IPS-11a (cell line): ENCODE results near the gene CA12.
"Not testable (repeated sequence)": the region's sequence is repeated elsewhere in the genome, so short reads cannot be mapped to it uniquely, and the experiment has no call there.

ENCODE experiments used
- H3K4me3 ChIP-seq: one replicate; pipeline ENCODE4 v1.5.1; 2013; ENCODE audit warnings: low read depth, low read length, control low read depth

Gene CA12

GRCh38 chr15:63339006-63339766 is 42.5 kb downstream of the CA12 start:
- H3K4me3 ChIP-seq: no peak overlapping the region

GRCh38 chr15:63338170-63338569 is 43.5 kb downstream of the CA12 start:
- no peak overlapping the region for H3K4me3 ChIP-seq

- no peak overlapping the region for H3K4me3 ChIP-seq
Measured at GRCh38 chr15:63337046-63337445, 44.6 kb downstream of the CA12 start.

DNA sequence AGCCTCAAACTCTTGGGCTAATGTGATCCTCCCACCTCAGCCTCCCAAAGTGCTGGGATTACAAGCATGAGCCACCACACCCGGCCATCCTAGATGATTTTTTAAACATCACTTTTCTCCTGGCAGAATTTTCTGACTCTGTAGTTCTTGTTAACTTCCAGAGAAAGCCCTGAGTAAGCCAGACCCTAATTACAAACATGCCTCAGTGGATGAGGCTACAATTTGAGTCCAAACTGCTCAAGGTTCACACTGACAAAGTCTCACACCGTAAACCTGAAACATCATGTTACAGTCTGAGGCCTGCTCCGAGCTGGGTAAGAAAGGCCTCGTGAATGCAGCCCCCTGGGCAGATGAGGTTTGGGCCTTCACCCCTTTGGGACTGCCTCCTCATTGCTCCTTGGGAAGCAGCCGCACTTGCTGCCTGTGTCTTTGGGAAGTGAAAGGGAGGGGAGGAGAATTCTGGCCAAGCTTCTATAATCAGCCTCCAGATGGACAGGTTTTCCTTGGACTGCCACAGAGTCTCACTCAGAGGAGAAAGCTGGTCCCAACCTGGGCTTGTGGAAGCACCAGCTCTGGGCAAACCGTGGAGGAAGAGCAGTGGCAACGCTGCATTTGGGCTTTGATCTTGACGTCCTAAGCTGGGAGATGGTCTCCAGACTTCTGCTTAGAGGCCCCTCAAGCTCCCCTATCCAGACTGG is 46.0 kb downstream of the CA12 start:
- H3K4me3 ChIP-seq: no peak overlapping the region

- H3K4me3 ChIP-seq: no peak overlapping the region
Measured at GRCh38 chr15:63334821-63335220, 46.8 kb downstream of the CA12 start.

DNA sequence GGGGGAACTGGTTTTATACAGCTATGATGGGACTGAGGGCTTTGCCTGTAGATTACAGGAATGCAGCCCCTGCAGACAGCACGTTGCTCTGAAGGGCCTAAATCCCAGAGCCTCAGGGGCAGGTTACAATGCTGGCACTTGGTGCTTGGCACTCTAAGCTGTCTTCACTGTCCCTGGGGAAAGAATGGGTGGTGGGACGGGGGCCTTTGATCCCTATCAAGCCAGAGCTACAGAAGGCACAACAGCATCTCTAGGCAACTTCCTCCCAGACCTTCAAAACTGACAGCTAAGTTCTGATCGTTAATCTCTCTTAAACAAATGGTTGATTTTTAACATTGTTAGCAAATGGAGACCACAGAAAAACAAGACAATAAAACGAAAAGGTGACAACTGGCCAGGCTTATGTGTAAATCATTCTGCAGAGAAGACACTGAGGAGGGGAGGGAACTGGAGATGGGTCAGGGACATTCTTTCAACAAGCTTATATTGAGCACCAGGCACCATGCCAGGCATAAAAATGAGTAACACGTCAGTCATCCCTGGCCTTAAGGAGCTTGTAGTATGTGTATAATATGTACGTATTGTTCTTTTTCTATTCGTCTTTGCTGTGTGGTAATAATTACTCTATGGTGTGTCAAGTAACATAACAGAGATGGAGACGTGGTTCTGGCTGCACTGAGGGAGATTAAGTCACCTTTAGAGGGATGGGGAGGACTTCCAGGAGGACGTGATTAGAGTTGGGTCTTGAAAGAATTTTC is 49.1 kb downstream of the CA12 start:
- H3K4me3 ChIP-seq: no peak overlapping the region

- H3K4me3 ChIP-seq: no peak overlapping the region
Measured at GRCh38 chr15:63331456-63331855, 50.2 kb downstream of the CA12 start.

DNA sequence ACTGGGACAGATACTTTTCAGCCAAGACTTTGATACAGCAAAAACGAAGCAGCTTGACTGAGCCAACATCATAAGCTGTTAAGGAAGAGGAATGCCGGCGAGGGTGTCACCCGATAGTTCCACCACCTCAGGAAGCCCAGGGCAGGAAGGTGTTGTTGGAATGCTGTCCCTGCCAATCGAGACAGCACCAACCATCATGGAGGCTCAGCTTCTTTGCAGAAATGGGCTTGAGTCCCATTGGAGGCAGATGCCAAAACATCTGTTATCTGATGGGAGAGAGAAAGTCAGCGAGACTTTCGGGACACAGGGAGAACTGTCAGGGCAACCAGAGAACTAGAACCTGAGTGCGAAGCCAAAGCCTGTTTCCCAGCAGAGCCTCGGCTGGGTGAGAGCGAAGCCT is 50.7 kb downstream of the CA12 start:
- H3K4me3 ChIP-seq: no peak overlapping the region

- H3K4me3 ChIP-seq: no peak overlapping the region
Measured at GRCh38 chr15:63329567-63330350, 51.9 kb downstream of the CA12 start.

DNA sequence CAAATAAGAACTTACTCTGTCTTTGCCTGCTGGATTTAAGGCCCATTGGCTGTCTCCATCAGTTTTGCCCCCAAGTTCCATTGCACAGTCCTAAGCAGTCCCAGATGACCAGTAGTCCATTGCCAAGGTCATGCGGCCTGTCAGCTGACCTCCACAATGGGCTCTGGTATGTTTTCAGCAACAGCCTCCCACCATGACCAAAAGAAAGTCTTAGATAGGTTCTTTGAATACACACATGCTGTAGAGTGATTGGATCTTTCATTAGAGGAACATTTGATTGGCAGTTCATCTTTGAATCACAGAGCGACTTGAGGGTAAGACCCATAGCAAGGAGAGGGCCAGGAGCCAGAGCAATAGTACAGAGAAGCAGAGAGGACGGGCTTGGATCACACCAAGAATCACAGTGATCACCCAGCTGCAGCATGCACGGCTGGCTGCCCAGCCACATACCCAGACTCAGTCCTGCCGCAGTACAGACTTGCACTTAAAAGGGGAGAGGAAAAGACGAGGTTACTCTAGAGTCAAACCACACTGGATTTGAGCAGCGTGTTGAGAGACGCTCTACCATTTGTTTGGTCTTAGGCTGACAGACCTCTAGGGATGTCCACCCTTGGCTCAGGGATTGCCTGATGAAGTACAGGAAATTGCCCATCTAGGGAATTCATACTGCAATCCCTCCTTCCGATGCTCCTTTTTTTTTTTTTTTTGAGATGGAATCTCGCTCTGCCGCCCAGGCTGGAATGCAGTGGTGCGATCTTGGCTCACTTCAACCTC is 53.8 kb downstream of the CA12 start:
- no peak overlapping the region for H3K4me3 ChIP-seq

DNA sequence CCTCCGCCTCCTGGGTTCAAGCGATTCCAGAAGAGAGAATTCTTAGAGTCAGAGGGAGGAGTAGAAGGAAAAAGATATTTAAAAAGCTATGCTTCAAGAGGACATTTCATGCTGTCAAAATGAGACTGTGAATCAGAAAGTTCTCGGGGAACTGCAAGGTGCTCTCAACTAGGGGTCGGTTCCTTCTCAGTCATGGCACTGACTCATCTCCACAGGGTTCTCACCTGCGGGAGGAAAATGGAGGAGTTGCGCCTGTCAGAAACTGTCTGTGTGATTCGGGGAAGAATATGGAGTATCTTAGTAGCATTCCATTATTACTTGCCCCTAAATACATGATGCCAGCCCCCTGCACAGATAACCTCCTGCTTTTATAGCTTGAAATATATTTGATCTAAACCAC is 56.9 kb downstream of the CA12 start:
- no peak overlapping the region for H3K4me3 ChIP-seq

- H3K4me3 ChIP-seq: no peak overlapping the region
Measured at GRCh38 chr15:63323798-63324563, 57.7 kb downstream of the CA12 start.

GRCh38 chr15:63322541-63322940 is 59.1 kb downstream of the CA12 start:
- no peak overlapping the region for H3K4me3 ChIP-seq

DNA sequence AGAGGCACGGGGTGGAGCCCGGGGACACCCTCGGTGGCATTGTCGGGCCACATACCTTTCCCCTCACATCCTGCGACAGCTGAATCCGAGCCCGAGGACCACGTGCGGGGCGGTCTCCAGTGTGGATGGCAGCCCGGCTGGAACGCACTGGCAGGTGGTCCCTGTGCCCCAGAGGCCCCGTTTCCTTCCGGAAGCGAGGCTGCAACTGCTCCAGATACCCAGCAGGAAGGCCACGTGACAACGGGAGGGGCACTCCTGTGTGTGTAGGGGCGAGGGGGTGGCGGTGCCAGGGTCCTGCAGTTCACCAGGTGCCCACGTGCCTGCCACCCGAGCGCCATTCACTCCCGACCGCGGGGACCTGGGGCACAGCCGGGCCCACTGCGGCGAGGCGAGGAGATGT is 60.2 kb downstream of the CA12 start:
- no peak overlapping the region for H3K4me3 ChIP-seq

- not testable (repeated sequence) for H3K4me3 ChIP-seq
Measured at GRCh38 chr15:63320981-63321380, 60.7 kb downstream of the CA12 start.

DNA sequence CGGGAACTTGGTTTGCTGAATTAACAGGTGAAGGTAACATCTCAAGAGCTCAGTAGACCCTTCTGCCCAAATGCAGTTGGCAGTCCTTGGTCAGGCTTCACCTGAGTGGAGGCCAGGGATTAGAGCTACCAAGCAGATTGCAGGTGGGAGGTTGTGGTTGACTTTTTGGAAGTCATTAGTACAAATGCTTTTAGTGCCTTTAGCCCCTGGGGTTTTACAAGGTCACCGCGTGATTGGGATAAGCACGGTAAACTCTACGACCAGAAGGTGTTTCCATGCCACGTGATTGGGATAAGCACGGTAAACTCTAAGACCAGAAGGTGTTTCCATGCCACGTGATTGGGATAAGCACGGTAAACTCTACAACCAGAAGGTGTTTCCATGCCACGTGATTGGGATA is 61.2 kb downstream of the CA12 start:
- not testable (repeated sequence) for H3K4me3 ChIP-seq

DNA sequence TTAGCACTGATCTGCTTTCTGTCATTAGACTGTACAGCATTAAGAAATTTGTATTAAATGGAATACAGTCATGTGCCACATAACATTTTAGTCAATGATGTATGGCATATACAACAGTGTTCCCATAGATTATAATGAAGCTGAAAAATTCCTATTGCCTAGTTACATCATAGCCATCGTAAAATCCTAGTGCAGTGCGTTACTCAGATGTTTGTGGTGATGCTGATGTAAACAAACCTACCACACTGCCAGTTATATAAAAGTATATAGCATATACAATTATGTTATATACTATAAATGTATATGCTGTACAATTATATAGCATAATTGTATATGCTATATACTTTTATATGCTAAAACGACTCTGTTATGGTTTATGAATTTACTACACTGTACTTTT is 62.6 kb downstream of the CA12 start:
- no peak overlapping the region for H3K4me3 ChIP-seq

DNA sequence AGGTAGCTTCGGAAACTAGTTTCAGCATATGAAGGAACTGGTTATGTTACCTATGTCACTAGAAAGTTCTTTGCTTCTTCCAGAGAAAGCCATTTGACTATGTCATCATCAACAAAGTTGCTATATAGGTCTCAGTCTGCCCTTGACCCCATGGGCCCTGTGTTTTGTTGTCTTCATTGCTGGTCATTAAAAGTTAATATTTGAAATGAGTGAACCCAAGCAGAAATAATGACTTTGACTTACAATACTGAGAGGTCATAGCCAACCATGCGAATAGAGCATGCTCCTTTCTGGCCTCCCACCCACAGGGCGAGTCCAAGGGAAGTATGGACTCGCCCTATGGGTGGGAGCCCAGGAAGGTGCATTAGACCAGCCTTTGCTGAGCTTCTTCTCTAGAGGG is 63.3 kb downstream of the CA12 start:
- H3K4me3 ChIP-seq: no peak overlapping the region

DNA sequence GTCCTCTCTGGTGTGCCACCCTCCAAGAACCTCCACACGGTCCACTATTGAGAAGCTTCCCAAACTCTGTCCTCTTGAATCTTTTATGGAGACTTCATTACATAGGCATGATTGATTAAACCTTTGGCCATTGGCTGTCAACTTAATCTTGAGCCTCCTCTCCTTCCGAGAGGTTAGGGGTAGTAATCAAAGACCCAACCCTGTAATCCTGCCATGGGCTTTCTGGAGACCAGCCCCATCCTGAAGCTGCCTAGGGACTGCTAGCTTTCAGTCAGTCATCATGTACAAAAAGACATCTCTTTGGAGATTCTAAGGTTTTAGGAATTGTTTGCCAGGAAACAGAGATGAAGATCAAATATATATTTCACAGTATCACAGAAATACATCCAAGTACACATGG is 67.2 kb downstream of the CA12 start:
- H3K4me3 ChIP-seq: no peak overlapping the region

- H3K4me3 ChIP-seq: no peak overlapping the region
Measured at GRCh38 chr15:63313825-63314224, 67.8 kb downstream of the CA12 start.
